GM12891 (cell line): ENCODE results near the gene ANKH.

Experiments used
- PAX5 ChIP-seq: IDR thresholded peaks from 2 replicates; pipeline ENCODE4 v1.6.1; 2011; ENCODE audit warnings: low read length, moderate library complexity, mild to moderate bottlenecking; ENCODE audit not compliant: insufficient read depth, severe bottlenecking
- POLR2A ChIP-seq: IDR thresholded peaks from 2 replicates; pipeline ENCODE4 v1.6.1; 2011; ENCODE audit warnings: low read depth, low read length, control low read depth
- POLR2AphosphoS5 ChIP-seq: IDR thresholded peaks from 2 replicates; pipeline ENCODE4 v1.6.1; 2011; ENCODE audit warnings: low read depth, low read length, control low read depth
- SPI1 ChIP-seq: IDR thresholded peaks from 2 replicates; pipeline ENCODE4 v1.6.1; 2011; ENCODE audit warnings: low read depth, low read length, control low read depth
- TAF1 ChIP-seq: IDR thresholded peaks from 2 replicates; pipeline ENCODE4 v1.6.1; 2011; ENCODE audit warnings: low read depth, low read length, control low read depth

GRCh38 chr5:14674983-14675854, 196.4 kb downstream of the ANKH start:
- TF ChIP-seq TAF1 (no peak), POLR2A (no peak), POLR2AphosphoS5 (no peak), PAX5 (no peak), SPI1 (no peak)
